SK-N-MC (cell line): Measurements from ENCODE around the gene CDH4.

Source experiments
- EZH2 ChIP-seq: fragments of 200-600 bp; sonication (generic); IDR thresholded peaks from one replicate; pipeline ENCODE4 v1.6.1; 2017; ENCODE audit warnings: antibody characterized with exemption
- FOXP2 ChIP-seq: optimal IDR thresholded peaks from 2 replicates; pipeline ENCODE3; 2011; ENCODE audit warnings: mild to moderate bottlenecking, moderate library complexity; ENCODE audit not compliant: insufficient read depth; ENCODE audit errors: extremely low read length, control extremely low read depth
- POLR2AphosphoS5 ChIP-seq: IDR thresholded peaks from 2 replicates; pipeline ENCODE4 v1.6.1; 2012; ENCODE audit warnings: mild to moderate bottlenecking, low read depth, low read length, borderline replicate concordance

- no peak for TF ChIP-seq FOXP2
- no peak for TF ChIP-seq POLR2AphosphoS5
- no peak for TF ChIP-seq EZH2
Measured at GRCh38 chr20:61865353-61865752, 613.3 kb downstream of the CDH4 start.
